Measurements from ENCODE around the gene YY2.

DNA sequence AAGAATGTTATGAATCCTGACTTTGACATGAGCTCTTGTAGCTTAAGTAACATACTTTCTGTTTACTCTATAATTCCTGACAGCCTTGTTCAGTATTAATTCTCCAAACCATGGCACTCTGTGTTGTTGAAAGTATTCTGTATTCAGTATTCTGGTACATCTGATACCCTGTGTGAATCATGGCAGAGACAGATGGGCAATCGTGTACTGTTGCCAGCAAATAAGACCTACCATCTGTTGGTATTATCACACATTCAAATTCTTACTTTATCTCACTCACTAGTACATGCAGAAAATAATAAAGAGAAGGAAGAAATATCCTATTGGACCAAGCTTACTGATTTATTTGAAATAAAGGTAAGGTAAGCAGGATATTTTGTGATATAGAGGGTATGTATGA is 8.4 kb upstream of the YY2 start:
- TF ChIP-seq, protein P1, sequence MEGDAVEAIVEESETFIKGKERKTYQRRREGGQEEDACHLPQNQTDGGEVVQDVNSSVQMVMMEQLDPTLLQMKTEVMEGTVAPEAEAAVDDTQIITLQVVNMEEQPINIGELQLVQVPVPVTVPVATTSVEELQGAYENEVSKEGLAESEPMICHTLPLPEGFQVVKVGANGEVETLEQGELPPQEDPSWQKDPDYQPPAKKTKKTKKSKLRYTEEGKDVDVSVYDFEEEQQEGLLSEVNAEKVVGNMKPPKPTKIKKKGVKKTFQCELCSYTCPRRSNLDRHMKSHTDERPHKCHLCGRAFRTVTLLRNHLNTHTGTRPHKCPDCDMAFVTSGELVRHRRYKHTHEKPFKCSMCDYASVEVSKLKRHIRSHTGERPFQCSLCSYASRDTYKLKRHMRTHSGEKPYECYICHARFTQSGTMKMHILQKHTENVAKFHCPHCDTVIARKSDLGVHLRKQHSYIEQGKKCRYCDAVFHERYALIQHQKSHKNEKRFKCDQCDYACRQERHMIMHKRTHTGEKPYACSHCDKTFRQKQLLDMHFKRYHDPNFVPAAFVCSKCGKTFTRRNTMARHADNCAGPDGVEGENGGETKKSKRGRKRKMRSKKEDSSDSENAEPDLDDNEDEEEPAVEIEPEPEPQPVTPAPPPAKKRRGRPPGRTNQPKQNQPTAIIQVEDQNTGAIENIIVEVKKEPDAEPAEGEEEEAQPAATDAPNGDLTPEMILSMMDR (IDR thresholded peaks at IDR 0.05; ENCODE audit: insufficient read depth, low read depth, low read length) = no peak
- TF ChIP-seq EZH2 (IDR thresholded peaks at IDR 0.05; ENCODE audit: insufficient read depth, low read length) = no peak

All from astrocyte (in vitro differentiated cells and primary cell).